HG03558 (cell line): ENCODE results near the gene RIMKLB.
"Not testable (repeated sequence)": the region's sequence is repeated elsewhere in the genome, so short reads cannot be mapped to it uniquely, and the experiment has no call there.

Experiments
- ATAC-seq: cut with Tn5 transposase; IDR thresholded peaks from one replicate; pipeline ENCODE4 v1.9.1; 2021; ENCODE audit warnings: moderate number of reproducible peaks; ENCODE audit not compliant: unreplicated experiment; ENCODE audit errors: extremely low read depth

RIMKLB gene

DNA sequence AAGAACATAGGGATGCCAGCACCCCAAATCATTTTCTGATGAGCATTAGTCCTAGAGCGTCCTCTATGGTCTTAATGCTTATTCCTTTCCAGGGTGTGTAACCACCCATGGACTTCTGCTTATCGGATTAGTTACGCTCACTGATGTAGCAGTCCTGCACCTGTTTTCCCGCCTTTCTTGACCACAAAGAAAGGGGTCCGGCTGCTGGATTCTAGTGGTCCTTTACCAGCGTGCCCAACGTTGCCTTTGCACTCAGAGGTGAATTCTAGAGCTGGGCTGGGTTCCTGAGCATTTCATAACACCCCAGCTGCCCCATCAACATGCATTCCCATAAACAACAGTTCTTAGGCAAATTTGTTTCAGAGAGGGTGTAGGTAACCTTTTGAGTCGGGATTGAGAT is 68.3 kb downstream of the RIMKLB start:
- ATAC-seq, result not testable (repeated sequence)

DNA sequence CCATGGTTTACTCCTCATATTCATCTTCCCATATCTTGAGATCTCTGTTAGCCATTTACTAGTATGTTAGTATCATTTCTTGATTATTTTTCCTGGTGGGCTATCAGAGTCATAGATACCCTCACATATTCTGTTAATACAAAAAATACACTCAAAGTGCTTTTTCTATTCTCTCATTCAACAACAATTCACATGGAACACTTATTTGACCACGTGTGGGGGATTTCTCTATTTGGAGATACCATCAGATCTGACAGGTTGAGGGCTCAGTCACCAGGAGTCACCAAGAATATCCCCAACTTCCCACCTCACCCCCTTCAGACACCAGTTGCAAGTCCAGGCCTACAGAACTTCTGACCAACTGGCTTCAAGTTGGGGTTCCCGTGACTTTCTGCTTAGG is 72.7 kb downstream of the RIMKLB start:
- ATAC-seq, result no peak

- ATAC-seq, result no peak
These were observed 73.3 kb downstream of the RIMKLB start for GRCh38 chr12:8771072-8771471.

GRCh38 chr12:8773461-8773860 is 75.7 kb downstream of the RIMKLB start:
- no peak for ATAC-seq

DNA sequence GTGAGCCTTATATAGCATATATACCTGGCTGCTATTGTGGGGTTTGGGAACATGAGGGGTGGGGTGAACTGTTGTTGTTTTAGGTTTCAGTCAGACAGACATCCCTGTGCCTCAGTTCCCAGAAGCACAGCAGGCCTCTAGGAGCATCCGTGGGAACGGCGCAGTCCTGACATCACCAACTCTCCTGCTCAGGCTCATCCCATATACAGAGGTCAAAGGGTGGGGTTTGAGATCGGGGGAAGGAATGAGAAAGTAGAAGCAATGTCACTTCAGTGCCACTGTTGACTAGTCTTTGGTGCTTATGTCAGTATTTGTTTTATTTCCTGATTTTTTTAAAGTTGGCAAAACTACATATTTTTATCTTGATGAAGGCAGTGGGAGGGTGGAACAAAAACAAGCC is 81.5 kb downstream of the RIMKLB start:
- no peak for ATAC-seq

DNA sequence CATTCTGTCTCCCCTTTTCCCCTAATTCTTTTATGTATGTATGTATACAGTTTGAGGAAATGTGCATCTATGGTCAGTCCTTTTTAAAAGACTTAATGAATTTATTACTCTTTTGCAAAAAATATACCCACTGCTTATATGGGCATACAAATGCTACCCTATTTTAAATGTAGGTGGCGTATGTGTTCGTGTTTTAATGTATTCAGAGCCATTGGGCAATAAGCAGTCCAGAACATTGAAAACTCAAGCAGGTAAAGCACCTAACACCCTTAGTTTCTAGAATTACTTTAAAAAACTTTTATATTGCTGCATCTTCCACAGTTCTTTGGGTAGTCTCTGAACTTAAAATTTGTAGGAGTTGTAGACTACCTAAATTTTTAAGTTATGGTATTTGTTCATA is 82.1 kb downstream of the RIMKLB start:
- ATAC-seq, result no peak

- ATAC-seq, result no peak
These were observed 82.6 kb downstream of the RIMKLB start for GRCh38 chr12:8780389-8780788.

DNA sequence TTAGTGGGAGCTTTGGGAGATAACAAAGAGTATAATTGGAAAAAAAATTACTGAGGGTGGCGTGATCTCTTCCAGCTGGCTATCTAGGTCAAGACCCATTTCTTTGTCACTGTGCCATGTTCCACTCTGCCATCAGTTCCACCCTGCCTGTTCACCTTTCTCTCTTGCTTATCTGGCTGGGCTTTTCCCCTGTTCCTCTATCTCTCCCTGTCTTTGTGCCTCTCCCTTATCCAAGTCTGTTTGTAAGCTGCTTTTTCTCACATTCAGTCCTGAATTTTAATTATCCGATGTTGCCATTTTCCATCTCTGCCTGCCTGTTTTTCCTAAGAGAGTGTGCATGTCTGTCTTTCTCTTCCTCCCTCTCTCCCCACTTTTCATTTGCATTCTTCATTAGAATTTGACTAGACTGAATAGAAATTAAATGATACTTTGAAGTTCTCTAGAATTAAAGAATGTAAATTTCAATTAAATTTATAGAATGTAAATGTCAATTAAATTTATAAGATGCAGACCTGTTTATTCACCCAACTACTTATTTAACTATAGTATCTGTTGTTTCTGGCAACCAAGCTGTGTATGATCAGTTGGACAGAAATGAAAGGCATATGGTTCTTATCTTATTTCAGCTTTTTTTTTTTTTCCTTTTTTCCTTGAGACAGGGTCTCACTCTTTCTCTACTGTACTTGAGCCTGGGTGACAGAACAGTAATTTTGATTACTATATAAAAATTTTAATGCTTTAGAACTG is 83.8 kb downstream of the RIMKLB start:
- no peak for ATAC-seq

- no peak for ATAC-seq
These were observed 86.6 kb downstream of the RIMKLB start for GRCh38 chr12:8784290-8784888.

- ATAC-seq, result no peak
These were observed 87.7 kb downstream of the RIMKLB start for GRCh38 chr12:8785499-8785898.

DNA sequence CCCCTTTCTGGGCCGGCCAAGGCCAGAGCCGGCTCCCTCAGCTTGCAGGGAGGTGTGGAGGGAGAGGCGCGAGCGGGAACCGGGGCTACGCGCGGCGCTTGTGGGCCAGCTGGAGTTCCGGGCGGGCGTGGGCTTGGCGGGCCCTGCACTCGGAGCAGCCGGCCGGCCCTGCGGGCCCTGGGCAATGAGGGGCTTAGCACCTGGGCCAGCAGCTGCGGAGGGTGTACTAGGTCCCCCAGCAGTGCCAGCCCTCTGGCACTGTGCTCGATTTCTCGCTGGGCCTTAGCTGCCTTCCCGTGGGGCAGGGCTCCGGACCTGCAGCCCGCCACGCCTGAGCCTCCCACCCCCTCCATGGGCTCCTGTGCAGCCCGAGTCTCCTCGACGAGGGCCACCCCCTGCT is 89.4 kb downstream of the RIMKLB start:
- ATAC-seq, result not testable (repeated sequence)

- not testable (repeated sequence) for ATAC-seq
These were observed 90.9 kb downstream of the RIMKLB start for GRCh38 chr12:8788706-8789105.

- ATAC-seq, result not testable (repeated sequence)
These were observed 91.7 kb downstream of the RIMKLB start for GRCh38 chr12:8789341-8790013.

GRCh38 chr12:8793226-8793625 is 95.4 kb downstream of the RIMKLB start:
- not testable (repeated sequence) for ATAC-seq

DNA sequence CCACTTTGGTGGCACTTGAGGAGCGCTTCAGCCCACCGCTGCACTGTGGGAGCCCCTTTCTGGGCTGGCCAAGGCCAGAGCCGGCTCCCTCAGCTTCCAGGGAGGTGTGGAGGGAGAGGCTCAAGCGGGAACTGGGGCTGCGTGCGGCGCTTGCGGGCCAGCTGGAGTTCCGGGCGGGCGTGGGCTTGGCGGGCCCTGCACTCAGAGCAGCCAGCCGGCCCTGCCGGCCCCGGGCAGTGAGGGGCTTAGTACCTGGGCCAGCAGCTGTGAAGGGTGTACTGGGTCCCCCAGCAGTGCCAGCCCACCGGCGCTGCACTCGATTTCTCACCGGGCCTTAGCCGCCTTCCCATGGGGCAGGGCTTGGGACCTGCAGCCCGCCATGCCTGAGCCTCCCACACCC is 96.8 kb downstream of the RIMKLB start:
- not testable (repeated sequence) for ATAC-seq

DNA sequence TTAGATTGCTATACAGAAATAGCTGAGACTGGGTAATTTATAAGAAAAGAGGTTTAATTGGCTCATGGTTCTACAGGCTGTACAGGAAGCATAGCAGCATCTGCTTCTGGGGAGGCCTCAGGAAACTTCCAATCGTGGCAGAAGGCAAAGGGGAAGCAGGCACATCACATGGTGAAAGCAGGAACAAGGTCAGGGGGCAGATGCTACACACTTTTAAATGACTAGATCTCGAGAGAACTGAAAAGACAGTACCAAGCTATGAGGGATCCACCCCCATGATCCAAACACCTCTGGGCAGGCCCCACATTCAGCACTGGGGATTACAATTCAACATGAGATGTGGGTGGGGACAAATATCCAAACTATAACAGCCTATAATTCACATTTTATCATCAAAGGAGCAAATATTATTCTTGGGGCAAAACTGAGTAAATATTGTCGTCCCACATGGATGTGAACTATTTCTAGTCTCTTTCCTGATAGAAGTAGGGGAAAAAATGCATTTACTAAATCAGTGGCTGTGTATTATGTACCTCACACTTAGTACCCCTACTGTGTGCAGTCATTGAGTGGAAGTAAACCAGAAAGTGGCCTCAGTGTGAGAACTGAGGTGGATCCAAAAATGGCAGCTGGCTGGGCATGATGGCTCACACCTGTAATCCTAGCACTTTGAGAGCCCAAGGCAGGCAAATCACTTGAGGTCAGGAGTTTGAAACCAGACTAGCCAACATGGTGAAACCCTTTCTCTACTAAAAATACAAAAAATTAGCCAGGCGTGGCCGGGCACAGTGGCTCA is 99.2 kb downstream of the RIMKLB start:
- no peak for ATAC-seq

DNA sequence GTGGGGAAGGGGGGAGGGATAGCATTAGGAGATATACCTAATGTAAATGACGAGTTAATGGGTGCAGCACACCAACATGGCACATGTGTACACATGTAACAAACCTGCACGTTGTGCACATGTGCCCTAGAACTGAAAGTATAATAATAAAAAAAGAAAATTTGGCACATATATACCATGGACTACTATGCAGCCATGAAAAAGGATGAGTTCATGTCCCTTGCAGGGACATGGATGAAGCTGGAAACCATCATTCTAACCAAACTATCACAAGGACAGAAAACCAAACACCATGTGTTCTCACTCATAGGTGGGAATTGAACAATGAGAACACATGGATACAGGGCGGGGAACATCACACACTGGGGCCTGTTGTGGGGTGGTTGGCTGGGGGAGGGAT is 103.4 kb downstream of the RIMKLB start:
- not testable (repeated sequence) for ATAC-seq

GRCh38 chr12:8804833-8805232 is 107.0 kb downstream of the RIMKLB start:
- ATAC-seq, result not testable (repeated sequence)

GRCh38 chr12:8805487-8805886 is 107.7 kb downstream of the RIMKLB start:
- ATAC-seq, result not testable (repeated sequence)

GRCh38 chr12:8807084-8807483 is 109.3 kb downstream of the RIMKLB start:
- ATAC-seq, result not testable (repeated sequence)

GRCh38 chr12:8810112-8810511 is 112.3 kb downstream of the RIMKLB start:
- ATAC-seq, result not testable (repeated sequence)
